DND-41 (cell line): Measurements from ENCODE around the gene CLEC2D.

Experiments used
- ATAC-seq: fragments of 200-7000 bp; cut with Tn5 transposase; 3 replicates; pipeline ENCODE4 v1.9.1; 2021; ENCODE audit warnings: low read depth; ENCODE audit not compliant: insufficient read depth
- DNase-seq: peaks from one replicate; pipeline ENCODE4 v3.0.0-alpha.2; 2020
- H2AFZ ChIP-seq: 2 replicates; pipeline ENCODE4 v1.6.0; 2012; ENCODE audit warnings: low read depth, low read length
- H3K27ac ChIP-seq: 2 replicates; pipeline ENCODE4 v1.5.1; 2012; ENCODE audit warnings: low read length, inconsistent platforms
- H3K27me3 ChIP-seq: fragments of 200-600 bp; sonication (generic); 2 replicates; pipeline ENCODE4 v1.6.0; 2012; ENCODE audit warnings: low read length, mild to moderate bottlenecking, inconsistent platforms; ENCODE audit not compliant: insufficient read depth, poor library complexity
- H3K36me3 ChIP-seq: 2 replicates; pipeline ENCODE4 v1.5.1; 2012; ENCODE audit warnings: low read length, inconsistent platforms; ENCODE audit not compliant: insufficient read depth
- H3K4me1 ChIP-seq: 2 replicates; pipeline ENCODE4 v1.5.1; 2012; ENCODE audit warnings: mild to moderate bottlenecking, low read length; ENCODE audit not compliant: insufficient read depth
- H3K4me2 ChIP-seq: 2 replicates; pipeline ENCODE4 v1.6.0; 2012; ENCODE audit warnings: mild to moderate bottlenecking, moderate library complexity, low read length, inconsistent platforms; ENCODE audit not compliant: insufficient read depth
- H3K4me3 ChIP-seq, 2 experiments: fragments of 200-600 bp in 1 of 2; shearing (Covaris generic) in 1 of 2; 2 replicates each; pipeline ENCODE4 v1.5.1; 2012 to 2016; ENCODE audit warnings: inconsistent platforms in 2 of 2, low read length in 2 of 2, mild to moderate bottlenecking in 2 of 2, low read depth in 1 of 2, moderate library complexity in 1 of 2
- H3K79me2 ChIP-seq: 2 replicates; pipeline ENCODE4 v1.6.0; 2012; ENCODE audit warnings: low read length, inconsistent platforms; ENCODE audit not compliant: insufficient read depth
- H3K9ac ChIP-seq: 2 replicates; pipeline ENCODE4 v1.6.0; 2012; ENCODE audit warnings: low read depth, mild to moderate bottlenecking, inconsistent platforms, low read length, moderate library complexity
- H3K9me3 ChIP-seq: 2 replicates; pipeline ENCODE4 v1.5.1; 2012; ENCODE audit warnings: low read length, moderate library complexity, mild to moderate bottlenecking, inconsistent platforms; ENCODE audit not compliant: insufficient read depth, severe bottlenecking
- H4K20me1 ChIP-seq: 2 replicates; pipeline ENCODE4 v1.6.0; 2012; ENCODE audit warnings: low read length; ENCODE audit not compliant: insufficient read depth
- EZH2 ChIP-seq: IDR thresholded peaks from 3 replicates; pipeline ENCODE4 v1.6.1; 2012; ENCODE audit warnings: borderline replicate concordance, low read depth, mild to moderate bottlenecking, moderate library complexity, low read length, inconsistent platforms; ENCODE audit not compliant: severe bottlenecking
- TF ChIP-seq, protein P1 (sequence below): IDR thresholded peaks from 2 replicates; pipeline ENCODE4 v1.5.1; 2012; ENCODE audit warnings: borderline replicate concordance, low read length, moderate library complexity, mild to moderate bottlenecking; ENCODE audit not compliant: poor library complexity, severe bottlenecking; ENCODE audit errors: extremely low read depth

Gene CLEC2D

GRCh38 chr12:9707864-9708808 is 38.6 kb downstream of the CLEC2D start:
- no peaks in the 10 kb centered on the region for H3K79me2 ChIP-seq
- no peak overlapping the region for H3K4me3 ChIP-seq
- H3K36me3 ChIP-seq: no peaks in the 10 kb centered on the region
- H3K9me3 ChIP-seq: no peaks in the 10 kb centered on the region
- no peaks in the 10 kb centered on the region for H3K27me3 ChIP-seq
- TF ChIP-seq, protein P1, sequence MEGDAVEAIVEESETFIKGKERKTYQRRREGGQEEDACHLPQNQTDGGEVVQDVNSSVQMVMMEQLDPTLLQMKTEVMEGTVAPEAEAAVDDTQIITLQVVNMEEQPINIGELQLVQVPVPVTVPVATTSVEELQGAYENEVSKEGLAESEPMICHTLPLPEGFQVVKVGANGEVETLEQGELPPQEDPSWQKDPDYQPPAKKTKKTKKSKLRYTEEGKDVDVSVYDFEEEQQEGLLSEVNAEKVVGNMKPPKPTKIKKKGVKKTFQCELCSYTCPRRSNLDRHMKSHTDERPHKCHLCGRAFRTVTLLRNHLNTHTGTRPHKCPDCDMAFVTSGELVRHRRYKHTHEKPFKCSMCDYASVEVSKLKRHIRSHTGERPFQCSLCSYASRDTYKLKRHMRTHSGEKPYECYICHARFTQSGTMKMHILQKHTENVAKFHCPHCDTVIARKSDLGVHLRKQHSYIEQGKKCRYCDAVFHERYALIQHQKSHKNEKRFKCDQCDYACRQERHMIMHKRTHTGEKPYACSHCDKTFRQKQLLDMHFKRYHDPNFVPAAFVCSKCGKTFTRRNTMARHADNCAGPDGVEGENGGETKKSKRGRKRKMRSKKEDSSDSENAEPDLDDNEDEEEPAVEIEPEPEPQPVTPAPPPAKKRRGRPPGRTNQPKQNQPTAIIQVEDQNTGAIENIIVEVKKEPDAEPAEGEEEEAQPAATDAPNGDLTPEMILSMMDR: peak; percentile 92
- TF ChIP-seq EZH2: no peak
- DNase-seq (peak; percentile 76), ATAC-seq (peak; percentile 92)
- H3K27ac ChIP-seq: peak overlapping the region; percentile 69
- H3K4me1 ChIP-seq: peaks cover 20% of the 10 kb centered on the region
- H3K4me2 ChIP-seq: peak overlapping the region; percentile 10; the same call in 1 of the 2 replicates
- peak overlapping the region; percentile 72 for H2AFZ ChIP-seq
- no peak overlapping the region for H3K9ac ChIP-seq
- H4K20me1 ChIP-seq: no peaks in the 10 kb centered on the region

GRCh38 chr12:9708853-9709252 is 39.3 kb downstream of the CLEC2D start:
- peak overlapping the region; percentile 2; the same call in 1 of the 2 replicates for H2AFZ ChIP-seq
- H4K20me1 ChIP-seq: no peaks in the 10 kb centered on the region
- TF ChIP-seq, protein P1: no peak
- TF ChIP-seq EZH2: no peak
- H3K27ac ChIP-seq: no peak overlapping the region
- no peak for ATAC-seq
- no peaks in the 10 kb centered on the region for H3K79me2 ChIP-seq
- no peaks in the 10 kb centered on the region for H3K36me3 ChIP-seq
- H3K9me3 ChIP-seq: no peaks in the 10 kb centered on the region
- DNase-seq: no peak
- peaks cover 19% of the 10 kb centered on the region for H3K4me1 ChIP-seq
- no peak overlapping the region for H3K9ac ChIP-seq
- no peaks in the 10 kb centered on the region for H3K27me3 ChIP-seq
- no peak overlapping the region for H3K4me3 ChIP-seq
- no peak overlapping the region for H3K4me2 ChIP-seq

DNA sequence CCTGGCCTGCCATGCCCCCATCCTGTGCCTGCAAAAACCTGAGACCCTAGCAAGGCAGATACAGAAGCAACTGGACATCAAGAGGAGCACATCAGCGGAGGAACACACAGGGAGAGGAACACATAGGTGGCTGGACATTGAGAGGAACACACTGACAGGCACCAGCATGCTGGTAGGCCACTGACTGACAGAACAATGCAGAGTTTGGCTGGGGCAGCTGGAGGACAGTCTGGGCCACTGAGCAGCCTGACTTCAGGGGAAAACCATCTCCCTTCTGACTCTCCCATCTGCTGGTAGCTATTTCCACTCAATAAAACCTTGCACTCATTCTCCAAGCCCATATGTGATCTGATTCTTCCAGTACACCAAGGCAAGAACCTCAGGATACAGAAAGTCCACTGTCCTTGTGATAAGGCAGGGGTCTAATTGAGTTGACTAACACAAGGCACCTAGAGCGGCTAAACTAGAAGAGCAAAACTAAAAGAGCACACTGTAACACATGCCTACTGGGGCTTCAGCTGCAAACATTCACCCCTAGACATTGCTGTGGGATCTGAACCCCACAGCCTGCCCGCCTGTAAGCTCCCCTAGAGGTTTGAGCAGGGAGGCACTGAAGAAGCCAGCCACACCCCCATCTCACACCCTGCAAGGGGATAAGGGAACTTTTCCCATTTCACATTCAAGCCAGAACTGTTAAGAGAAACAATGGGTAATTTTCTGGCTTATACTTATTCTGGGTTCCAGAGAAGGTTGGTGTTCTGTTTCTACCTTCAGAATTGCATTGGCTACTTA is 41.3 kb downstream of the CLEC2D start:
- Histone ChIP-seq H4K20me1 (no peaks in the 10 kb centered on the region), H3K4me3 (no peak overlapping the region), H3K27ac (no peak overlapping the region), H2AFZ (no peak overlapping the region), H3K4me1 (peaks cover 19% of the 10 kb centered on the region), H3K9me3 (no peaks in the 10 kb centered on the region), H3K27me3 (no peaks in the 10 kb centered on the region), H3K79me2 (no peaks in the 10 kb centered on the region), H3K36me3 (no peaks in the 10 kb centered on the region), H3K9ac (no peak overlapping the region), H3K4me2 (no peak overlapping the region)
- TF ChIP-seq, protein P1: no peak
- TF ChIP-seq EZH2: no peak
- DNase-seq (no peak), ATAC-seq (no peak)
